Mesendoderm (in vitro differentiated cells): ENCODE results near the gene RBKS.

Experiments
- DNase-seq: peaks from one replicate; pipeline ENCODE4 v3.0.0; 2013
- H2AK5ac ChIP-seq: 2 replicates; pipeline ENCODE4 v1.6.1; 2013; ENCODE audit warnings: low read length, inconsistent platforms
- H2BK120ac ChIP-seq: 2 replicates; pipeline ENCODE4 v1.6.1; 2013; ENCODE audit warnings: low read depth, mild to moderate bottlenecking, low read length, moderate library complexity, mixed read lengths
- H2BK15ac ChIP-seq: replicated peaks from 2 replicates; pipeline ENCODE4 v1.6.1; 2013; ENCODE audit warnings: low read depth, mild to moderate bottlenecking, moderate library complexity
- H2BK5ac ChIP-seq: 2 replicates; pipeline ENCODE4 v1.6.1; 2013; ENCODE audit warnings: low read length, inconsistent platforms
- H3K18ac ChIP-seq: 2 replicates; pipeline ENCODE4 v1.6.1; 2013; ENCODE audit warnings: mild to moderate bottlenecking, low read length, mixed read lengths
- H3K23ac ChIP-seq: one replicate; pipeline ENCODE4 v1.6.1; 2013; ENCODE audit warnings: low read length
- H3K27ac ChIP-seq: 2 replicates; pipeline ENCODE4 v1.5.1; 2013; ENCODE audit warnings: low read depth, mild to moderate bottlenecking, inconsistent platforms, low read length, moderate library complexity
- H3K27me3 ChIP-seq: 2 replicates; pipeline ENCODE4 v1.6.1; 2013; ENCODE audit warnings: low read length, control low read depth, mild to moderate bottlenecking, inconsistent platforms; ENCODE audit not compliant: insufficient read depth, poor library complexity
- H3K36me3 ChIP-seq: 2 replicates; pipeline ENCODE4 v1.6.1; 2013; ENCODE audit warnings: low read length, inconsistent platforms; ENCODE audit not compliant: control insufficient read depth, insufficient read depth
- H3K4ac ChIP-seq: one replicate; pipeline ENCODE4 v1.6.1; 2013; ENCODE audit warnings: low read depth, mild to moderate bottlenecking, low read length, moderate library complexity
- H3K4me1 ChIP-seq: 2 replicates; pipeline ENCODE4 v1.6.1; 2013; ENCODE audit warnings: low read depth, low read length, inconsistent platforms; ENCODE audit not compliant: control insufficient read depth
- H3K4me2 ChIP-seq: 2 replicates; pipeline ENCODE4 v1.6.1; 2013; ENCODE audit warnings: low read length
- H3K4me3 ChIP-seq: 2 replicates; pipeline ENCODE4 v1.5.1; 2013; ENCODE audit warnings: mild to moderate bottlenecking, low read length
- H3K56ac ChIP-seq: one replicate; pipeline ENCODE4 v1.6.1; 2013; ENCODE audit warnings: low read length
- H3K79me1 ChIP-seq: 2 replicates; pipeline ENCODE4 v1.6.1; 2013; ENCODE audit warnings: low read length, inconsistent platforms
- H3K79me2 ChIP-seq: 2 replicates; pipeline ENCODE4 v1.6.1; 2013; ENCODE audit warnings: mild to moderate bottlenecking, low read length; ENCODE audit not compliant: control insufficient read depth, insufficient read depth
- H3K9ac ChIP-seq: 2 replicates; pipeline ENCODE4 v1.6.1; 2013; ENCODE audit warnings: low read length, inconsistent platforms
- H4K5ac ChIP-seq: one replicate; pipeline ENCODE4 v1.6.1; 2013; ENCODE audit warnings: low read length
- H4K8ac ChIP-seq: one replicate; pipeline ENCODE4 v1.6.1; 2013; ENCODE audit warnings: low read depth, mild to moderate bottlenecking, control low read depth, low read length, moderate library complexity
- WGBS: extraction: QIAGEN DNeasy Blood & Tissue Kit; methylation state at CpG from one replicate; pipeline ENCODE4 v1.1.7; 2013; ENCODE audit warnings: low lambda C conversion rate, missing lambda C conversion rate; ENCODE audit not compliant: insufficient coverage; ENCODE audit errors: extremely low coverage; 5-methylcytosine and 5-hydroxymethylcytosine counted together

RBKS gene

DNA sequence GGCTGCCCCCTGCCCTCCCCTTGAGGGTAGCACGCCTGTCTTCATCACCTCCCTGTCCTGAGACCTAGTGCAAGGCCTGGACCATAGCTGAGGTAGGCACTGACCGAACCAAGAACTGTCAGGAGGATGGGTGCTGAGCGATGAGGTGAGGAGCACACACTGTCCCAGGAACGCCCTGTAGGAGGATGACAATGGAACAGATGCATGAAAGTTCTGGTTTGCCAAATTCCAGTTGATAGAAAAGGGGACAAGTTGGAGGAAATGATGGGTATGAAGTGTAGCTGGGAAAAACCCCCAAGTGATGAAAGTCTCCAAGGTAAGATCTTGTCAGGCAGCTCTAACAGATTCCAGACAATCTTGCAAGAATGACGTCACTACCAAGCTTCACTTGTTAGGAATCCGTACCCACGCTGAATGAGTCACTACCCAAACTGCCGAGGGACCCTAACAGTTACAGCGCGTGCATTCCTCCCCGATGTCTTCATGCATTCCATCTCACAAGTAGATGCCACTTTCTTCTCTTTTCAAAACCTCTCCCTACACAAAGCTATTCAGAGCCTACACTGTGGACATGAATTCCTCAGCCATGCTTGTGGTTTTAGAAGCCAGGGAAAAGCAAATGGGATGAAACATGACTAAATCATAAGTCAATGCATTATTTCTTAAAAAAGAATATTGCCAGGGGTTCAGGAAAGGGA, 91.1 kb downstream of the RBKS start:
- Histone ChIP-seq H2BK15ac (no peak overlapping the region), H2AK5ac (no peak overlapping the region), H3K4me1 (peaks cover 4% of the 10 kb centered on the region), H3K27ac (peak overlapping the region; percentile 32), H3K56ac (no peak overlapping the region), H3K36me3 (no peaks in the 10 kb centered on the region), H3K27me3 (no peaks in the 10 kb centered on the region), H4K5ac (no peak overlapping the region), H3K18ac (peak overlapping the region; percentile 42), H3K4me2 (no peak overlapping the region), H3K79me1 (no peaks in the 10 kb centered on the region), H4K8ac (no peak overlapping the region), H2BK120ac (no peak overlapping the region), H3K23ac (no peak overlapping the region), H2BK5ac (no peak overlapping the region), H3K9ac (no peak overlapping the region), H3K4me3 (no peak overlapping the region), H3K79me2 (no peaks in the 10 kb centered on the region), H3K4ac (no peak overlapping the region)
- no CpG with 5 or more reads among the region's 11 CpGs for WGBS
- DNase-seq, result peak; percentile 99

DNA sequence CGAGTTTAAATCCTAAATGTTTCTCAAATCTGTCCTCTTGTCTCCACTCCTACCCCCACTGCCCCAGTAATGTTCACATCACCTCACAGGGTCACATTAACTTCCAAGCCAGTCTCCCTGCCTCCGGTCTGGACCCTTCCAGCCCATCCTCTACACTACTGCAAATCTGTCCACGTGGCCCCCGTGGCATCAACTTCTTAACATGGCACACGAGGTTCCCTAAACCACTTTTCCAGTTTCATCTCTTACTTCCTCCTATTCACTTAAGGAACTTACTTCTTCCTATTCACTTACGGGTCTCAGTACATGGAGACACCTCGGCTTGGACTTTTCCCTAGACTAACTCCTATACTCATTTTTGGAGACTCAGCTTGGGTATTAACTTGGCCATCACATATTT, 91.7 kb downstream of the RBKS start:
- Histone ChIP-seq H3K4ac (no peak overlapping the region), H3K4me2 (no peak overlapping the region), H4K5ac (no peak overlapping the region), H2BK120ac (no peak overlapping the region), H3K27ac (no peak overlapping the region), H4K8ac (no peak overlapping the region), H3K36me3 (no peaks in the 10 kb centered on the region), H3K27me3 (no peaks in the 10 kb centered on the region), H2BK5ac (no peak overlapping the region), H3K79me1 (no peaks in the 10 kb centered on the region), H3K18ac (no peak overlapping the region), H2AK5ac (no peak overlapping the region), H3K23ac (no peak overlapping the region), H2BK15ac (no peak overlapping the region), H3K4me1 (peaks cover 4% of the 10 kb centered on the region), H3K79me2 (no peaks in the 10 kb centered on the region), H3K4me3 (no peak overlapping the region), H3K56ac (no peak overlapping the region), H3K9ac (no peak overlapping the region)
- WGBS, result no CpG with 5 or more reads among the region's 7 CpGs
- DNase-seq, result no peak

DNA sequence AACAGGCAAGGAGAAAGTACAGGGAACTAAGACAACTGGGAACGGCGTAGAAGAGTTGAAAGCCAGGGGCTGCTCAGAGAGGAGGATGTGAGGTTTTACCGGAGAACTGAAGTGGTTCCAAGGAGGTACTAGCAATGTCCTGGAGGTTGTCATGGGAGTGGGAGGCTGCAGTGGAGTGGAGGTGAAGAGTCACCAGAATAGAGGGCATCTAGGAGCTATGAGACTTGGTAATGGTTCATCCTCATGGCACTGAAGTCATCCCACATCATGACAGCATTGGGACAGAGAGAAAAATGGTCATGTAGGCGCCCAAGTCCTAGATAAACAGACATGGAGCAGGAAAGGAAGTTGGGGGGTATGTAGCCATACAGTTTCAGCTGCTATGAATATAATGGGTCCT, 92.3 kb downstream of the RBKS start:
- no peaks in the 10 kb centered on the region for H3K36me3 ChIP-seq
- H3K9ac ChIP-seq, result no peak overlapping the region
- no peak overlapping the region for H4K8ac ChIP-seq
- no peak overlapping the region for H3K56ac ChIP-seq
- no peak overlapping the region for H3K4me3 ChIP-seq
- WGBS, result no CpG with 5 or more reads among the region's 4 CpGs
- H2AK5ac ChIP-seq, result no peak overlapping the region
- no peak overlapping the region for H3K27ac ChIP-seq
- H3K4me2 ChIP-seq, result no peak overlapping the region
- H3K18ac ChIP-seq, result no peak overlapping the region
- H3K4me1 ChIP-seq, result peaks cover 4% of the 10 kb centered on the region
- H2BK15ac ChIP-seq, result no peak overlapping the region
- no peak overlapping the region for H2BK120ac ChIP-seq
- H4K5ac ChIP-seq, result no peak overlapping the region
- no peaks in the 10 kb centered on the region for H3K27me3 ChIP-seq
- peak overlapping the region; percentile 24 for H3K23ac ChIP-seq
- no peak overlapping the region for H2BK5ac ChIP-seq
- DNase-seq, result no peak
- no peak overlapping the region for H3K4ac ChIP-seq
- no peaks in the 10 kb centered on the region for H3K79me1 ChIP-seq
- H3K79me2 ChIP-seq, result no peaks in the 10 kb centered on the region

DNA sequence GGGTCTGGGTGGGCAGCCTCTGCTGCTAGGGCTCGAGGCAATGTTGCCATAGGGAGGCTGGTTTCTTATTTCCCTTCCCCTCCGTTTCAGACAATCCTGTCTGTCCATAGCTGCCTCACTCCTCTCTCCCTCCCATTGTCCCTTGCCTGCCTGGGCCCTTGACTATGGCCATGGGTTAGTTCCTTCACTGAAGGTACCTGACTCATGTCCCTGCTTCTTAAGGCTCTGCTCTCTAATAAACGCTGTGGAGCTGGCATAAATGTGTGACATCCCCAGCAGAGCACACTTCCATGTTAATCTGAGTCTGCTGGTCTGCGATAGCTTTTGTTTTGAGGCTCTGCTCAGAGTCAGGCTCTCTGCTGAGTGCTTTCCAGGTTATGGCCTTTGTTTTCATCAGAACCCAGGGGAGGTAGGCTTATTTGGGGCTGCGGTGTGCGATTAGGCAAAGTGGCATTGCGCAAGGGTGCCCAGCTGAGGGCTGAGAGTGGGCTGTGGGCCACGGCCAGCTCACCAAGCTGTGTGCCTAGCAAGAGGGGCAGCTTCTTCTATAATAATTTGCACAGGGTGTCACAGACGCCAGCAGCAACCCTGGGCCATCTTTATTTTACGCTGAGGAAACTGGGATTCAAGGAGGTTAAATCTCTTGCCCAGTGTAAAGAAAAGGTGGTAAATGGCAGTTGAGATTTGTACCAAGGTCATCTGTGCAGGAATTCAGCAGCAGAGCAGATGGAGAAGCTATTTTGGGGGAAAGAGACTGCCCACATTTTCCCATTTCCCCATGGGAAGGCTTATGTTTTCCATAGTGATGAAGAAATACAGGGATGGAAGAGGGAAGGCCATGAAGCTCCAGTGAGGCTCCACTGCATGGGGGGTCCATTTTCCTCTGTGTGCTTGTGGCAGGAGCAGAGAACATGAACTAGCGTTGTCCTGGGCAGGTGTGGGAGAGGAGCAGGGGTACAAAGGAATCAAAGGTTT, 93.1 kb downstream of the RBKS start:
- no peak overlapping the region for H3K4me3 ChIP-seq
- H3K4me1 ChIP-seq, result peaks cover 4% of the 10 kb centered on the region
- H3K79me2 ChIP-seq, result no peaks in the 10 kb centered on the region
- H3K23ac ChIP-seq, result peak overlapping the region; percentile 9
- no peak overlapping the region for H4K8ac ChIP-seq
- no peak overlapping the region for H2BK5ac ChIP-seq
- no peak overlapping the region for H3K27ac ChIP-seq
- H3K4ac ChIP-seq, result no peak overlapping the region
- no CpG with 5 or more reads among the region's 11 CpGs for WGBS
- no peak overlapping the region for H3K9ac ChIP-seq
- no peaks in the 10 kb centered on the region for H3K27me3 ChIP-seq
- no peak overlapping the region for H3K56ac ChIP-seq
- no peaks in the 10 kb centered on the region for H3K36me3 ChIP-seq
- no peak overlapping the region for H2AK5ac ChIP-seq
- no peak overlapping the region for H4K5ac ChIP-seq
- no peak overlapping the region for H3K18ac ChIP-seq
- DNase-seq, result no peak
- H2BK15ac ChIP-seq, result no peak overlapping the region
- H3K4me2 ChIP-seq, result no peak overlapping the region
- H2BK120ac ChIP-seq, result no peak overlapping the region
- no peaks in the 10 kb centered on the region for H3K79me1 ChIP-seq

DNA sequence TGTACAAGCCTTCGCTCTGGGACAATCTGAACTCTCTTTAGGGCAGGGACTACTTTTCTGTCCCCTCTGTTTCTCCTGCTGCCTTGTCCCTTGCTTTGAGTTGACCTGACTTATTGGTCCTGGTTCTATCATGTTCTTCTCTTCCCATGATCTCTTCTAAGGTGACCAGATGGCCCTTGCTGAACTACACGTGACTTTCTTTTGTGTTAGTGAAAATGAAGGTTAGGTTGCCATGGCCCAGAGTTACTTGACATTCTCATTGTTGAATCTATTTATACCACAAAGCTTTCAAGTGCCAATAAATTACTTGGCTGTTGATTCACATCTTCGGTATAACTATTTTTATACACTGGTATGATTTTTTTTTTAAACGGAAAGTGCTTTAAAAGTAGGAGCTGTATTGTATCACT, 94.3 kb downstream of the RBKS start:
- Histone ChIP-seq H3K79me2 (no peaks in the 10 kb centered on the region), H3K9ac (no peak overlapping the region)

More for the DNA sequence above, 94.3 kb downstream of the RBKS start:
- H2BK5ac ChIP-seq, result no peak overlapping the region
- no peak overlapping the region for H4K8ac ChIP-seq
- no peak overlapping the region for H3K4me3 ChIP-seq
- H3K4me1 ChIP-seq, result peaks cover 4% of the 10 kb centered on the region
- no peak overlapping the region for H3K4ac ChIP-seq
- no peak overlapping the region for H2AK5ac ChIP-seq
- no peaks in the 10 kb centered on the region for H3K79me1 ChIP-seq
- no peak overlapping the region for H2BK120ac ChIP-seq
- no peak overlapping the region for H3K27ac ChIP-seq
- no peak overlapping the region for H2BK15ac ChIP-seq
- no peak overlapping the region for H3K56ac ChIP-seq
- H3K23ac ChIP-seq, result no peak overlapping the region
- no peak for DNase-seq
- no peak overlapping the region for H4K5ac ChIP-seq
- H3K18ac ChIP-seq, result no peak overlapping the region
- no peaks in the 10 kb centered on the region for H3K27me3 ChIP-seq
- no peaks in the 10 kb centered on the region for H3K36me3 ChIP-seq
- no peak overlapping the region for H3K4me2 ChIP-seq
- WGBS, result no CpG with 5 or more reads among the region's 4 CpGs
